ENCODE data around the gene SMYD3.
"Not testable (repeated sequence)": the region's sequence is repeated elsewhere in the genome, so short reads cannot be mapped to it uniquely, and the experiment has no call there.

Gene SMYD3

GRCh38 chr1:246077476-246077875, 429.6 kb downstream of the SMYD3 start:
- DNase-seq (ENCODE audit: low read depth in 1 of 2, low spot score in 1 of 2), result no peak

DNA sequence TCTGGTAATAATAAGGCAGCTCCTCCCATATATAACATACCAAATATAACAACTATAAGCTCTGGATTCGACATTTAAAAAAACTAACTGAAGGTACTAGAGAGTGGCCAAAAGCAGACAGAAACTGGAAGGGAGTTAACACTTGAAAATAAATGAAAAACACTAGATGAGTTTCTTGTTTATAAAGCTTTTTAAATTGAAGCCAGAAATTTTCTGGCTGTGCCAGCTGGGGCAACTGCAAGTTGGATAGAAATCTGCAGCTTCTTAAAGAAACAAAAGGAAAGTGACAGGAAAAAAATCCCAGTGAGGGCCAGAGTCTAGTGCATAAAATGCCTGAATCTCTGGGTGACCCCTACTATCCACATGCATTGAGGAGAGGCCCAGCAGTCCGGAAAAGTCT, 432.7 kb downstream of the SMYD3 start:
- no peak for DNase-seq (ENCODE audit: low read depth in 1 of 2, low spot score in 1 of 2)

- no peak for DNase-seq (ENCODE audit: low read depth in 1 of 2, low spot score in 1 of 2)
Observed at GRCh38 chr1:246072456-246072955, 434.6 kb downstream of the SMYD3 start.

DNA sequence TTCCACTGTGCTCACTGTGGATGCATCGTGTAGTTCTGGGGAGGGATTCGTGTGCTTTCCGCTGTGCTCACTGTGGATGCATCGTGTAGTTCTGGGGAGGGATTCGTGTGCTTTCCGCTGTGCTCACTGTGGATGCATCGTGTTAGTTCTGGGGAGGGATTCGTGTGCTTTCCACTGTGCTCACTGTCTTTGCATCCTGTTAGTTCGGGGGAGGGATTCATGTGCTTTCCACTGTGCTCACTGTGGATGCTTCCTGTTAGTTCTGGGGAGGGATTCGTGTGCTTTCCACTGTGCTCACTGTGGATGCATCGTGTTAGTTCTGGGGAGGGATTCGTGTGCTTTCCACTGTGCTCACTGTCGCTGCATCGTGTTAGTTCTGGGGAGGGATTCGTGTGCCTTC, 435.1 kb downstream of the SMYD3 start:
- DNase-seq (ENCODE audit: low read depth in 1 of 2, low spot score in 1 of 2), result not testable (repeated sequence)

GRCh38 chr1:246071561-246071960, 435.5 kb downstream of the SMYD3 start:
- DNase-seq (ENCODE audit: low read depth in 1 of 2, low spot score in 1 of 2), result not testable (repeated sequence)

DNA sequence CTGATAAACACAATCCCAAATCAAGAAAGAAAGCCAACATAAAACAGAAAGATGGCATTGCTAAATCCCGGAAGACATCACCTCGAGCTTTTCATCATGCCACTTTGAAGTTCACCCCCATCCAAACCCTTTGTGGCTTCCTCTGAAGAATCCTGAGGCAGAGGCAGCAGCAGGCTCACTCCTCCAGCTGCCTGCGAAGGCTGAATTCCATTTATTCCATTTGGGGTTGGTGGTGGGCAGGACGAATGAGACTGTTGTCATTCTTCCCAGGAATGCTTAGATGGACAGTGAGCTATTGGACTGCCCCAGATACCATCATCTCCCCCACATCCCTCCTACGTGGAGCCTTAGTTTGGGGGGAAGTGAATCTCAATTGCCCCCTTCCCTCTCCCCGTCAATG, 437.5 kb downstream of the SMYD3 start:
- DNase-seq (ENCODE audit: low read depth in 1 of 2, low spot score in 1 of 2), result no peak

- no peak for DNase-seq (ENCODE audit: low read depth in 1 of 2, low spot score in 1 of 2)
Observed at GRCh38 chr1:246068619-246069509, 438.2 kb downstream of the SMYD3 start.

GRCh38 chr1:246068217-246068512, 438.9 kb downstream of the SMYD3 start:
- no peak for DNase-seq (ENCODE audit: low read depth in 1 of 2, low spot score in 1 of 2)

DNA sequence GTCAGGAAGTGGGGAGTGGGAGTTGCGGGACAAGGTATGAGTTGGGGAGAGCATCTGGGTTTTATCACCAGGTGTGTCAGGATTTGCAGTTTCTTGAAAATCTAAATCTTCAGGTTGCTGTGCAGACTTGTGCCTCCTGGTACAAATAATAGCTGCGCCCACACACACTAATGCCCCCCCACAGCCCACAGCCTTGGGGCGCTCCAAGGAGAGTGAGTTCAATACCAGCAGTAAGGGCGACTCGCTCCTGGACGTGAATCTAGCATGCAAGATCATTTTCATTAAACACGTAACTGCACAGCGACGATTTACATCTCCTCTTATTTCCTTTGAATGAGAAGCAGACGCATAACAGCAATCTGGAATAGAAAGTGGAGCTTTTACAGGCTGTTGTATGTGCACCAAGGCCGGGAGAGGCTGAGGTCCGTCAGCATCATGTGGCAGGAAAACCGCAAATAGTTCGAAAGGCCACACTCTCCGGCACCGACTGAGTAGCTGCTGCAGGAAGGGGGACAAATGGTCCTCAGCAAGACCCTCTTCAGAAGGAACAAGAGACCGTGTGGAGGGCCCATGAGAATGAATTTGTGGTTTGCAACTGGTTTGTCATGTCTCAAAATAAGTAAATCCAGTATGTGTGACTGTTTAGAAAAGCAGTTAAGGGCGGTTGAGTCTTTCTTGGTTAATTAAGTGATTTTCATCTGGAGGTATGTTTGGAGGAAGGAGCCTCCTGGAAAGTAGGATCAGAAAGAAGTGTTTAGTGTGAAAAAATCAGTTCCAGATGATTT, 439.5 kb downstream of the SMYD3 start:
- DNase-seq (ENCODE audit: low read depth in 1 of 2, low spot score in 1 of 2), result no peak

DNA sequence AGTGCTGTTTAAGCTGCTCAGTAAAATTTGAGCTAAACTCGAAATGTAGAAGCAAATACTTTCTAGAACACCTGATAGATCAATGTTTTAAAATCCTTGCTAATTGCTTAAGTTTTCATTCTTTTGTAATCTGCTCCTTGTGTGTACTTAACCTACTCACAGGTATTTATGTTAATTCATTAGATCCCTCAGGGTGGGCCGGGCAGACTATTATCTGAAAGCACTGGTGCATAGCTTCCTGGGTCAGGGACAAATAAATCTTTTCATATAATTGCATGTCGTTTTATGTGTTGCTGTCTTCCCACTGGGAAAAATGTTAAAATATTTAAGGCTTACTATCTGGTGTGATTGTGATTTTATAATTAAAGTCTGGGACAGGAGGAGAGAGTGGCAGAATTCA, 440.5 kb downstream of the SMYD3 start:
- DNase-seq (ENCODE audit: low read depth in 1 of 2, low spot score in 1 of 2), result no peak

DNA sequence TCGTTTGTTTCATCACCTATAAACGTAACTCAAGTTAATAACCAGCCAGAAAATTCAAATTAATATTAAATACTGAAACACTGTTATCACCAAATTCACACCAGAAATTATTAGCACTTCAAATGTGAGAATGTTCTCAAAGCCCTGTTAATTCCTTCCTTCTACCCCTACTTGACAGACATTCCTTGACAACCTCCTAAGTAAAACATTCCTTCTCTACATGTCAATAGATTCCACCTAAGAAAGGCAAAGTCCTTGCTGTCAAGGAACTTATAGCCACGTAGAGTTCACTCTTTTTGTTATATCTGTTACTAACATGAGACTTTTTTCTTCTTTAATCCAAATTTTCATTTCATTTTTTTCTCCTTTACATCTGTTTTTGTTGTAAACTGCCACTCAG, 441.5 kb downstream of the SMYD3 start:
- no peak for DNase-seq (ENCODE audit: low read depth in 1 of 2, low spot score in 1 of 2)

- DNase-seq (ENCODE audit: low read depth in 1 of 2, low spot score in 1 of 2), result no peak
Observed at GRCh38 chr1:246064891-246065290, 442.2 kb downstream of the SMYD3 start.

GRCh38 chr1:246063013-246063616, 444.0 kb downstream of the SMYD3 start:
- DNase-seq (ENCODE audit: low read depth in 1 of 2, low spot score in 1 of 2), result no peak

- no peak for DNase-seq (ENCODE audit: low read depth in 1 of 2, low spot score in 1 of 2)
Observed at GRCh38 chr1:246058466-246058865, 448.6 kb downstream of the SMYD3 start.

- DNase-seq (ENCODE audit: low read depth in 1 of 2, low spot score in 1 of 2), result no peak
Observed at GRCh38 chr1:246052603-246053002, 454.5 kb downstream of the SMYD3 start.

- DNase-seq (ENCODE audit: low read depth in 1 of 2, low spot score in 1 of 2), result no peak
Observed at GRCh38 chr1:246051909-246052518, 455.1 kb downstream of the SMYD3 start.

GRCh38 chr1:246048693-246049092, 458.4 kb downstream of the SMYD3 start:
- no peak for DNase-seq (ENCODE audit: low read depth in 1 of 2, low spot score in 1 of 2)

DNA sequence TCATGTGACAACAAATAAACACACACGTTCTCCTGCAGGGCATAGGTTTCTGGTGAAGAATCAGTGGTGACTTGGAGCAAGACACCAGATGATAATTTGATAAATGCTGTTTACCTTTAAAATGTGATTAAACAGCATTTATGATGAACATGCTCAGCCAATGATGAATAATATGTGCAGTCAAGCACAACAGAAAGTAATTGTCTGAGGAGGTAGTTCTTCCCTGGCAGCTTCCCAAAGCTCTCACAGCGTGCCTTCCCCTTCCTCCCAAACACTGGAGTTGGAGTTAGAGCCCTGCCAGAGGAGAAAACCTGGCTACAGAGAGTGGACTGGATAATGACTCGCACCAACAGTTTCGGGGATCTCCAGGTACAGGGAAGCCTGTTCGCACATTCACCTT, 463.5 kb downstream of the SMYD3 start:
- DNase-seq (ENCODE audit: low read depth in 1 of 2, low spot score in 1 of 2), result no peak

- no peak for DNase-seq (ENCODE audit: low read depth in 1 of 2, low spot score in 1 of 2)
Observed at GRCh38 chr1:246041360-246041759, 465.7 kb downstream of the SMYD3 start.

- DNase-seq (ENCODE audit: low read depth in 1 of 2, low spot score in 1 of 2), result no peak
Observed at GRCh38 chr1:246040200-246040890, 466.7 kb downstream of the SMYD3 start.

- no peak for DNase-seq (ENCODE audit: low read depth in 1 of 2, low spot score in 1 of 2)
Observed at GRCh38 chr1:246039584-246039983, 467.5 kb downstream of the SMYD3 start.

All from stimulated activated CD4-positive, alpha-beta T cell treated with anti-CD3 and anti-CD28 coated beads, Interleukin-15, amount 100 ng/mL, for 1 hour (primary cell).